HL-60/S4 treated with phorbol 12-myristate 13-acetate at 8.2 ng/mL for 4 days and 3 days (cell line): ENCODE data around the gene TRAF4.

Experiments used
- in situ Hi-C: fragments of 300-500 bp; cut with MboI; formaldehyde crosslinking; loops from 2 replicates; pipeline ENCODE4 v1.15.0; 2022; ENCODE audit warnings: low sequenced_read_pairs

The TRAF4 gene

DNA sequence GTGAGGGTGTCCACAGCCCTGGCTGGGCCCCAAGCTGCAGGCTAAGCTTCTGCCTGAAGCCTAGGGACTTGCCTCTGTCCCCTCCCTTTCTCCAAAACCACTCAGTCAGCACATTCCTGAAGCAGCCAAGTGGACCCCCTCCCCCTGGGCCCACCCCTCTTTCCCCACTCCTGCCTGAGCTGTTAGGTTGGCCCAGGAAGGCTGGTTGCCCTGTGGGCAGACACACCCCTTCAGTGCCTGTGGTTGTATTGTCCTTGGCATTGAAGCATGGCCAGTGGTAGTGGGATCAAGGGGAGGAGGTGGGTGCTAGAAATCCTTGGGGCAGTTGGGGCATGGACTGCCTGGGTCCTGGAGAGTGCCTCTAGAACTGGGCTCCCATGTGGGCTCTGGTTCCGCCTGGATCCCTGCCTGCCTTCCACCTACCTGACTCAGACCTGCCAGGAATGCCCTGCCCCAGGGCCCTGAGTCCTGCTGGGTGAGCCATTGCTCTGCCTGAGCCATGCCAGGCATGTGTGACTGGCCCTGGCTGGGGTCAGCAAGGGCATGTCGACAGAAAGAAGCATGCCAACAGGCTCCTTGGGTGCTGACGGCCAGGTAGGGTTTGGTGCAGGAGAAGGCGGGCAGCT is 2.1 kb downstream of the TRAF4 start:
- in situ Hi-C loops, result no loop called here

DNA sequence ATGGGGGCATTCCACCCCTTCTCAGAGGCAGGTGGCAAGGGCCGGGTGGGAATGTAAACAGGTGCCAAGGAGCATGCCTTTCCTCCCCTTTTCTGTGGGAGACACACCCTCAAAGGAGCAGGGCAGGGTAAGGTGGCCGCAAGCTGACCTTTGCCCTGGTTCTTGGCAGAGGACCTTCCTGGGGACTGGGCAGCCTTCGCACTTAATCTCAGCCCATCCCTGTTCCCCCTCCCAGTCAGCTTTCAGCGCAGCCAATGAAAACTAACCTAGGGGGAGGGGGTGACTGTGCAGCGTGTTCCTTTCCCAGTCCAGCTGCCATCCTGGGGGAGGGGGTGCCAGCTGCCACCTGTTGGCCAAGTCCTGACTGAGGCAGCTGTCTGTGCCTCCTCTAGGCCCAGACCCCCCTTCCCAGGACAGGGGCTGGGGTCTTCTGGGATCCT is 2.8 kb downstream of the TRAF4 start:
- in situ Hi-C loops, result no loop called here

DNA sequence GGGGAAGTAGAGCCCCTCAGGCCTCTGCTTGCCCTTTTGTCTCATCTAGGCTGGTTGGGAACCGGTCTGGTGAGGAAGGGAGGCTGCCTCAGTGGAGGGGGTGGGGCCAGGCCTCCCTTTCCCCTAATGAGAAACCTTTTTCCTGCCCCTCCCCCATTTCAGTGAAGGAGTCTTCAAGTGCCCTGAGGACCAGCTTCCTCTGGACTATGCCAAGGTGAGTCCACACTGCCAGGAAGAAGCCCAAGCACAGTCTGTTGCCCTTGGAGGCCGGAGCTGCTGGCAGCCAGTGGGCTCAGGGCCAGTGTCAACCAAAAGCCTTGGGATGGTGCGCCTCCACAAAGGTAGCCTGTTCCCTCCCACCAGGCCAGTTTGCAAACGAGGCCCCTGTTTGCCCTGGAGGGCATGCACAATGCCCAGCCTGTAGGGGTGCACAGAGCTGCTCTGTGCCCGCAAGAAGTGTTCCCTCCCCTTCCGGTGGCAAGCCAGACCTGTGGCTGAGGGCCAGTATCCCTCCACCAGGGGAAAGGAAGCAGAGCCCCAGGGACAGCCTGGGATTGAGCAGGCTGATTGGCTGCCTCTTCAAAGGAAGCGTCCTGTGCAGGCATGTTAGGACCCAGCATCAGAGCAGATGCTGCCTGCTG is 3.4 kb downstream of the TRAF4 start:
- in situ Hi-C loops, result no loop called here

DNA sequence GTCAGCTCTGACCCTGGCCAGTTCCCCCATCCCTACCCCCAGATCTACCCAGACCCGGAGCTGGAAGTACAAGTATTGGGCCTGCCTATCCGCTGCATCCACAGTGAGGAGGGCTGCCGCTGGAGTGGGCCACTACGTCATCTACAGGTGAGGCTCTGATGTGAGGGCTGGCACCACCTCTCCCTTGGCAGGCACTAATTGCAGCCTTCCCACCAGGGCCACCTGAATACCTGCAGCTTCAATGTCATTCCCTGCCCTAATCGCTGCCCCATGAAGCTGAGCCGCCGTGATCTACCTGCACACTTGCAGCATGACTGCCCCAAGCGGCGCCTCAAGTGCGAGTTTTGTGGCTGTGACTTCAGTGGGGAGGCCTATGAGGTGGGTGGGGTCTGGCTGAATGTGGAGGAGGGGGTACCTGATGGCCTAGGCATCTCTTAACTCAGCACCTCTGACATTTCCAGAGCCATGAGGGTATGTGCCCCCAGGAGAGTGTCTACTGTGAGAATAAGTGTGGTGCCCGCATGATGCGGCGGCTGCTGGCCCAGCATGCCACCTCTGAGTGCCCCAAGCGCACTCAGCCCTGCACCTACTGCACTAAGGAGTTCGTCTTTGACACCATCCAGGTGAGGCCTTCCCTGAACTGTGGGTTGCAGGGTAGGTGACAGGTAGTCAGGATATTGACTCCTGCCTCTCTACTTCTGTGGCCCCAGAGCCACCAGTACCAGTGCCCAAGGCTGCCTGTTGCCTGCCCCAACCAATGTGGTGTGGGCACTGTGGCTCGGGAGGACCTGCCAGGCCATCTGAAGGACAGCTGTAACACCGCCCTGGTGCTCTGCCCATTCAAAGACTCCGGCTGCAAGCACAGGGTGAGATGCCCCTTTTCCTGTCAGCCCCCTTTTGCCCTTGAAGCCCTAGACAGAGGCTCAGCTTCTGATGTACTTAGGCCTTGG is 4.3 kb downstream of the TRAF4 start:
- in situ Hi-C loops, result no loop called here

DNA sequence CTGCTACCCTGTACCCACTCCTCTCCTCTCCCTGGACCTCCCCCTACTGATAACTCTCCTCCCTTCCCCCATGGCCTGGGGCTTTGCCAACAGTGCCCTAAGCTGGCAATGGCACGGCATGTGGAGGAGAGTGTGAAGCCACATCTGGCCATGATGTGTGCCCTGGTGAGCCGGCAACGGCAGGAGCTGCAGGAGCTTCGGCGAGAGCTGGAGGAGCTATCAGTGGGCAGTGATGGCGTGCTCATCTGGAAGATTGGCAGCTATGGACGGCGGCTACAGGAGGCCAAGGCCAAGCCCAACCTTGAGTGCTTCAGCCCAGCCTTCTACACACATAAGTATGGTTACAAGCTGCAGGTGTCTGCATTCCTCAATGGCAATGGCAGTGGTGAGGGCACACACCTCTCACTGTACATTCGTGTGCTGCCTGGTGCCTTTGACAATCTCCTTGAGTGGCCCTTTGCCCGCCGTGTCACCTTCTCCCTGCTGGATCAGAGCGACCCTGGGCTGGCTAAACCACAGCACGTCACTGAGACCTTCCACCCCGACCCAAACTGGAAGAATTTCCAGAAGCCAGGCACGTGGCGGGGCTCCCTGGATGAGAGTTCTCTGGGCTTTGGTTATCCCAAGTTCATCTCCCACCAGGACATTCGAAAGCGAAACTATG is 5.2 kb downstream of the TRAF4 start:
- in situ Hi-C loops, result no loop called here

DNA sequence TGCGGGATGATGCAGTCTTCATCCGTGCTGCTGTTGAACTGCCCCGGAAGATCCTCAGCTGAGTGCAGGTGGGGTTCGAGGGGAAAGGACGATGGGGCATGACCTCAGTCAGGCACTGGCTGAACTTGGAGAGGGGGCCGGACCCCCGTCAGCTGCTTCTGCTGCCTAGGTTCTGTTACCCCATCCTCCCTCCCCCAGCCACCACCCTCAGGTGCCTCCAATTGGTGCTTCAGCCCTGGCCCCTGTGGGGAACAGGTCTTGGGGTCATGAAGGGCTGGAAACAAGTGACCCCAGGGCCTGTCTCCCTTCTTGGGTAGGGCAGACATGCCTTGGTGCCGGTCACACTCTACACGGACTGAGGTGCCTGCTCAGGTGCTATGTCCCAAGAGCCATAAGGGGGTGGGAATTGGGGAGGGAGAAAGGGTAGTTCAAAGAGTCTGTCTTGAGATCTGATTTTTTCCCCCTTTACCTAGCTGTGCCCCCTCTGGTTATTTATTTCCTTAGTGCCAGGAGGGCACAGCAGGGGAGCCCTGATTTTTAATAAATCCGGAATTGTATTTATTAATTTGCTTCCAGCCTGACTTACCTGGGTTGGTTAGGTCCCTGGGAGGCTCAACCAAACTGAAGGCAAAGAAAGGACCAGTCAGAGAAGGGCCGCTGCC is 5.8 kb downstream of the TRAF4 start:
- in situ Hi-C loops, result no loop called here

DNA sequence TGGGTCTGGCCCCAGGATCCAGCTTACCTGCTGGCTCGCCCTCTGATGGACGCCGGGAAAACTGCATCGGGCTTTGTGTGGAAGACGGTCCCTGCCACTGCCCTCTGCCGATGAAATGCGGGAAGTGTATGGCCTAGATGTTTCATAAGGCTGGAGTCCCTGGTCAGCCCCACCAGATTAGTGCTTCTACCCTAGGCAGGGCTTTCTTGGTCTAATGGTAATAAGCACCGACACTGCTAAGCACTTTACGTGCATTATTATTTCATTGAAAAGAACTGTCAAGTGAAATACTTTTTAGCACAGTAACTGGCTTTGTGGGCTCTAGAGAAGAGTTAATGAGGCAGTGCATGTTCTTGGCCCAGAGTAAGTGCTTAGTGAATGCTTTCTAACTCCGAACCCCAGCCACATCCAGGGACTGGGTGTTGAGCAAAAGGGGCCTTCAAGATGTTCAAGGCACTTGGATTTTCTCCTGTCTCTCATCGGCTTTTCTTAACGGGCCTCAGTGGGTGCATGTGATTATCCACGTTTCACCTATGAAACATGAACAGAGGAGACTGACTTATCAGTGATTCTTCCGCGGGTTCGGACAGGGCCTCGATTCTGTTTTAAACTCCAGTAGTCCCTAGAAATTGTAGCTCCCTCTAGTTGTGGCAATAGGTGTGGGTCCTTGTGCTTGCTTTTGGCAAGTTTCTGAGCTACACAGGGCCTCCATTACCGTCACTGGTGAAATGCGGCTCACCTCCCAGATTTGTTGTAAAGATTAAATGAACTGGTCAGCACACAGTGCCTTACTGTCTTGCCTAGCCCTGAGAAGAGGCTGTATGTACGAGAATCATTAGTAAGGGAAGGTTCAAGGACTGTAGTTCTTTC is 6.6 kb downstream of the TRAF4 start:
- in situ Hi-C loops, result no loop called here

DNA sequence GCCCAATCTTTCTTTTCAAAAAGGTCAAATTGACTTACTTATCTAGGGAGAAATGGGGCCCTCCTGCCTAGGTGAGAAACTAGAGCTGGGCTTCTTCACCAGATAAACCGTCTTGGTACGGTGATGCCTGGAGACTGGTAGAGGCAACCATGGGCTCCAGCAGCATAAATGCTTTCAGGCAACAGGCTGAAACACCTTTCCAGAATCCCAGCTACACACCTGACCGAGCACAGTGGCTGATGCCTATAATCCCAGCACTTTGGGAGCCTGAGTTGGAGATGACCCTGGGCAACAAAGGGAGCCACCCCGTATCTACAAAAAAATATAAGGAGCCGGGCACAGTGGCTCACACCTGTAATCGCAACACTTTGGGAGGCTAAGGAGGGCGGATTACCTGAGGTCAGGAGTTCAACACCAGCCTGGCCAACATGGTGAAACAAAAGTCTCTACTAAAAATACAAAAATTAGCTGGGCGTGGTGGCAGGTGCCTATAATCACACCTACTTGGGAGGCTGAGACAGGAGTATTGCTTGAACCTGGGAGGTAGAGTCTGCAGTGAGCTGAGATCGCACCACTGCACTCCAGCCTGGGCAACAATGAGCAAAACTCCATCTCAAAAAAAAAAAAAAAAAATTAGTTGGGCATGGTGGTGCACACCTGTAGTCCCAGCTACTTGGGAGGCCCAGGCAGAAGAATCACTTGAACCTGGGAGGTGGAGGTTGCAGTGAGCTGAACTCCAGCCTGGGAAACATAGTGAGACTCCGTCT is 8.0 kb downstream of the TRAF4 start:
- in situ Hi-C loops, result no loop called here

DNA sequence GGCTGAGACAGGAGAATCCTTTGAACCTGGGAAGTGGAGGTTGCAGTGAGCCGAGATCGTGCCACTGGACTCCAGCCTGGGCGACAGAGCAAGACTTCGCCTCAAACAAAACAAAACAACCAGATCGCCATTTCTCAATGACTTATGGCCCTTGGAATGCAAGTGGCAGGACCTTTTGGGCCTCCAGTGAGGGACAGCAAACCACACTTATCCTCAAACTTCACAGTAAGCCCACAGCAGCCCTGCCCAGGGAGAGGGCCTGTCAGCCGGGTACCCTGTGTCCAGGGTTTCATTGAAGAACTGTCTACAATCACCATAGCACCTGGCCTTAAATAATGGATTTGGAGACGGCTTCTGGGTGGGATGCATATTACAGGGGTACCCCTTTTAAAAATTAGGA is 11.7 kb downstream of the TRAF4 start:
- in situ Hi-C loops, result no loop called here

DNA sequence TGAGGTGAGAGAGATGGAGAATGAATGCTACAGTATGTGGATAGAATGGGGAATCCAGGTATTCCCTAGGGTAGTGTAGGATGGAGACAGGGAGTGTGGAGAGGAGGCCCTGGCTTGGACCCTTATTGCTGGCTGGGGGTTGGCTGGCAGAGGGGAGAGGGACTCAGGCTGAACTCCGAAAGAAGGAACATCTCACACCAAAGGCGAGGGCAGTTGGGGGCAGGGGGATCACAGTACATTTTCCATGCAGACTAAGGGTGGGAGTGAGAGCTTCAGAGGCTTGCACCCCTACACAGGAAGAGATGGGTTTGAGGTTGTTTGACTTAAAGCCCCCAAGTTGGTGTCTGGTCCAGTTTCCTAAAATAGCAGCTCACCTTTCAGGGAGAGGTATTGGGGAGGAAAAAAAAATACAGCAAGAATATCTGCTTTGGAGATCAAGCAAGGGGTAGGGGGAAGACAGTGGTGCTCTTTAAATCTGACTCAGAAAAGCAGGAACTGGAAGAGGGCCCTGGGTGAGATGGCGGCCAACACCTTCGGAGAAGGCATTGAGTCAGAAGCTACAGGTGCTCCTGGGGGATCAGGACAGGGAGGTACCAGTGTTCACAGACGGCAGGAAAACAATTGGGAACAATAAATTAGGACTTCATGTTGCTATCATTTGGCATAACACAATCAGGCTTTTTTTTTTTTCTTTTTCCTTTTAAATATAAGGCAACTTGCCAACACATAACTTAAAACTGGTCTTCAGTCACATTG is 12.4 kb downstream of the TRAF4 start:
- in situ Hi-C loops, result no loop called here

DNA sequence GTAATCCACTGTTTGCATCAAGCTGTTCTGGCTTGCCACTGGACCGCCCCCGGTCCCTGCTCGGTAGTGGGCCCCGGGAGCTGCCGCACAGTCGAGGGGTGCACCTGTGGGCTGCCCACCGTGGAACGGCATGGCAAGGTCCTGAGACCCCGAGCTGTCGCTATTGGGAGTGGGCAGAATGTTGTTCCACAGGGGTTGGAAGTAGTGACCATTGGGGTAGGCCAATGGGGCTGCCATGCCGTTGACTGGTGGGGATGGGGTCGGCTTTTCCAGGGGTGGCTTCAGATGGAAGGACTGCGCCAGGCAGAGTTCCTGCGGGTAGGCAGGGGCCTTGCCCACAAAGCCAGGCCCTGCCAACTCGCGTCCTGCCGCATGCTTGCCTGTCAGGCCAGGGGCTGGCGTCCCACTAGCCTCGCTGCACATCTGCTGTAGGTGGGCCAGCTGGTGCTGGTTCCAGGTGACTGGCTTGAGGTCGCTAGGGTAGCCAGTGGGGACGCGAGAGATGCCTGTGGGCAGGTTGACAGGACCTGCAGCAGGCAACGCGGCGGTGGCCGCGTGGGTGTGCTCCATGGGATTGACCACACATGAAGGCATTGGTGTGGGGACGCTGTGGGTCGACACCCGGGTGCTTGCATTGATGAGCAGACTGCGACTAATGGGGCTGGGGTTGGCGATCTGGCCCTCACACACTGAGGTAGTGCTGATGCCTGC is 14.8 kb downstream of the TRAF4 start:
- in situ Hi-C loops, result no loop called here

DNA sequence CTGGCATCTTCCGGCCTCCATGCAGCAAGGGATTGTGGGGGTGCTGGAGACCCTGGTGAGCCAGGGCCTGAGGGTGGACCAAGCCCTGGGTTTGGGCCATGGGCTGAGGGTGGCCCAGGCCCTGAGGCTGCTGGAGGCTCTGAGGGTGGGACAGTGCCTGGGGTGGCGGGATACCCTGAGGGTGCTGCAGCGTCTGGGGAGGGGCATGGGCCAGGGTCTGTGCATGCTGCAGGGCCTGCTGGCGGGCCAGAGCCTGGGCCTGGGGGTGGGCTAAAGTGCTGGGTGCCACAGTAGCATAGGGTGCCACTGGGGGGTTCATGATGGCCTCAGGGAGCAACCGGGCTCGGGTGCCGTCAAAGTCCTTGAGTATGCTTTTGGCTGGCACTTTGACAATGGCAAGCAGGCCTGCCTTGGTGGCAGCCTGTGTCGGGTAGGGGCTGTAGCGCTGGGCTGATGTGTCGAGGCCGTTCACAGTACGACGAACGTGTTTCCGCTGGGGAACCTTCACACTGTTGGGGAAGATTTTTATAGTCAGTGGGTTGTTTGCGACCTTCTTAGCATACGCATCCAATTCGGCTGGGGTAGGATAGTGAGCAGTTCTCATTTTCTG is 15.6 kb downstream of the TRAF4 start:
- in situ Hi-C loops, result no loop called here

DNA sequence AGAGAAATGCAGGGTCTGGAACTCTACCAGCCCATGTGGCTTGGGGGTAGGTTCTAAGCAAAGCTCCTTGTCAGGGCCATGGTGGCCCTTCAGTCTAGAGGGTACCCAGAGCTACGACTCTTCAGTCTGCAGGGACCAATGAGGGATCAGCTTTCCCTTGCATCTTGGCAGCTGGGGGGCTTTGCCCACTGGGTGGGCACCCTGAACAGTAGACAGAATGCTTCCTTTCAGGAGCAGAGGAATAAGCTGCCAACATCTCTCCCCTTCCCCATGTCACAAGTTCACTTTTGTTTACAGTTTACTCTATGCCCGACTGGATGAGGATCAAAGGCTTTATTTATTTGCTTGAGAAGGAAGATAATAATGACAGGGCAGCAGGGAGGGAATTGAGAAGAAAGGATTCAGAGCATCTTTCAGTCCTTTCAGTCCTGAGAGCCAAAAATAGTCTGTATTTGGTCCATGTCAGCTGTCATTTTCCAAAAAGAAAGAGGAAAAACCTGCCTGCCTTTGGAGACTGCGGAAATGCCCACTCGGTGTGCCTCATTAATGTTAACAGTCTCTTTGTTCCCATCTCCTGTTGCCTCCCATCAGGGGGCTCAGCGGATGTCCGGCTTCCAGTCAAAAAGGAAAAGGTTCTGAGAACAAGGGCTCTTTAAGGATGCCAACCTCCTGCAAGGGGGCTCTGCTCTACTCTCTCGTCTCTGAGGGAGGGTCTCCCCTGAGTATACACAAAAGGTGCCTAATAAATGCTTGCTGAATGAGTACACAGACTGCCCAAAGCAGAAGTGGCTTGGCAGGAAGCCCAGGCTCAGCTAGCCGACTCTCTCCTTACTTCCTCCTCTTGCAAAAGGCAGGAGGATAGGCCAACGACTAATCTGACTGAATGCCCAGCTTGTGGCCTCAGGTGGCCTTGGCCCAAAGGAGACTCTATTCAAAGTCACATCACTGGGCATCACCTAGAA is 17.1 kb downstream of the TRAF4 start:
- in situ Hi-C loops, result no loop called here

DNA sequence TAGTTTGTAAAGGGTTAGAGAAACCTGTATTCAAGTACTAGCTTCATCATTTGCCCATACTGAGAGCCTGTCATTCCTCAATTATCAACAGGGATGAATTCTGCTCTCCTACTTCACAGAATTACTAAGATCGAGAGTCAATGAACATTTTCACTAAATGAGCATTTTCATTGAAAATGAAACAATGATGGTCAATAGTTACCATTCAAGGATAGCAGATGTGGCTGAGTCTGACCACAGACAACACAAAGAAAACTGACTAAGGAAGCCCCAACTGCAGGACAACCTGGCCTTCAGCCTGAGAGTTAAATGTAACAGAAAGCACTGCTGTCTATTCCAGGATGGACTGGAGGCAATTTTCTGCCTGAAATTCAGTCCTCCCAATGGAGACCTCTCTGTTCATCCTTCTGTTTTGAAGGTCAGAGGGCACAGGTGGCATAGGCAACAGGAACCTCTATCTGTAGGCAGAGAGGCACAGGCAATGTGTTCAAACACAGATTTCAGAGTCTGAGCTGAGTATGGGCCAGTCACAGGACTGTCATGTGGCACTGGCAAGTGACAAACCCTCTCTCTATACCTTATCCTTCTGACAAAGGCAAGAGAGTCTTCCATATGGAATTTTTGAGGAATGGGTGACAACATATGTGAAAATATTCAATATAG is 19.5 kb downstream of the TRAF4 start:
- in situ Hi-C loops, result no loop called here

DNA sequence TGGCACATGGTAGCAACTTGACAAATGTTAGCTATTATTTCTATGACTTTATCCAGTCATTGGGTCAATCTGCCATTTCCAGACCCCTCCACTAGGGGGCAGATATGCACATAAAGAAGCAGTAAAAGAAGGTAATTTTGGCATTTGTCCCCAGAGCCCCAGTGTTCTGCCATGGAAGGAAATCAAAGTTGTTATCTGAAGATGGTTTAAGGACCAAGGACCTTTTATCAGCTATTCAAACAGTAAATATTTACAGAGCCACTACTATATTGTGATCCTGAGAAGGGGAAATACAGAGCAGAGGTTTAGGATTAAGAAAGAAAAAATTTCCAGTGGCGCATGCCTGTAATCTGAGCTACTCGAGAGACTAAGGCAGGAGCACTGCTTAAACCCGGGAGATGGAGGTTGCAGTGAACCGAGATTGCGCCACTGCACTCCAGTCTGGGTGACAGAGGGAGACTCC is 20.0 kb downstream of the TRAF4 start:
- in situ Hi-C loops, result no loop called here

DNA sequence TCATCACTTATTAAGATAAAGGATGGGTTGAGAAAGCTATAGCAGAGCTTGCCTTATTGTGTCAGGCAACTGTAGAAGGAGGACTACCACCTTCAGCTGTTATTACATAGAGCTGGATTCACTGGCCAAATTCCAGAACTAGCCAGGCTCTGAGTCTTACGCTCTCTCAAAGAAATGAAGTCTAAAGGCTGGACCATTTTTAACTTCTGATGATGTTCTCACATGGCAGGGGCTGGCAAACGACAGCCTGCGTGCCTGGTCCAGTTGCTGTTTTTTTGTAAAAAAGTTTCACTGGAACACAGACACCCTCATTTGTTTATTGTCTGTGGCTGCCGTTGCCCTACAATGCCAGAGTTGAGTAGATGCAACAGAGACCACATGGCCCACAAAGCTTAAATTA is 21.2 kb downstream of the TRAF4 start:
- in situ Hi-C loops, result no loop called here
